Calu3 (cell line): ENCODE results near the gene SLC44A4. TPM values are rescaled to one million over a fixed set of nuclear protein-coding genes. Genes with fewer than 3 reads are reported as not detected.
"Not testable (repeated sequence)": the region's sequence is repeated elsewhere in the genome, so short reads cannot be mapped to it uniquely, and the experiment has no call there.

ENCODE experiments used
- BruUV-seq: library from RNA; stranded (reverse); fragments of 400-500 nt; replicated peaks from 2 replicates; lab custom pipeline; 2021; lab: Mats Ljungman, UMichigan
- CTCF ChIA-PET: fragments of 300-600 bp; sonication (Branson Sonifier 250); formaldehyde crosslinking; loops from one replicate; lab custom pipeline; 2022; ENCODE audit warnings: antibody characterized with exemption; lab: Charles Lee
- DNase-seq: peaks from one replicate; pipeline ENCODE4 v3.0.0; 2022
- H3K27ac Mint-ChIP-seq: one replicate; pipeline ENCODE4 v1.8.0; 2022; ENCODE audit warnings: mixed read lengths; ENCODE audit not compliant: unreplicated experiment
- H3K27me3 Mint-ChIP-seq: one replicate; pipeline ENCODE4 v1.8.0; 2022; ENCODE audit warnings: mixed read lengths; ENCODE audit not compliant: unreplicated experiment
- H3K36me3 Mint-ChIP-seq: one replicate; pipeline ENCODE4 v1.8.0; 2022; ENCODE audit warnings: mild to moderate bottlenecking, moderate library complexity, mixed read lengths; ENCODE audit not compliant: insufficient read depth, unreplicated experiment
- H3K4me1 Mint-ChIP-seq: one replicate; pipeline ENCODE4 v1.8.0; 2022; ENCODE audit warnings: mild to moderate bottlenecking, low read depth, mixed read lengths; ENCODE audit not compliant: unreplicated experiment
- H3K4me3 Mint-ChIP-seq: one replicate; pipeline ENCODE4 v1.8.0; 2022; ENCODE audit warnings: mild to moderate bottlenecking, low read depth, moderate library complexity, mixed read lengths; ENCODE audit not compliant: unreplicated experiment
- H3K9me3 Mint-ChIP-seq: one replicate; pipeline ENCODE4 v1.8.0; 2022; ENCODE audit warnings: low read depth, mixed read lengths; ENCODE audit not compliant: unreplicated experiment
- CTCF ChIP-seq: fragments of 200-600 bp; IDR thresholded peaks from one replicate; pipeline ENCODE4 v1.8.0; 2022; ENCODE audit warnings: antibody characterized with exemption; ENCODE audit not compliant: unreplicated experiment
- intact Hi-C: fragments of 100-400 bp; cut with micrococcal nuclease; formaldehyde crosslinking; loops from one replicate; pipeline ENCODE4 v1.10.0; 2022; ENCODE audit not compliant: unreplicated experiment
- total RNA-seq: library from RNA; stranded (reverse); gene quantifications from 2 replicates; pipeline ENCODE4 v1.2.3, GENCODE V29; 2022

Gene SLC44A4
- total RNA-seq, 1 experiment from 2014 or later, result 185 TPM

- no peak overlapping the region for H3K27ac Mint-ChIP-seq
- H3K4me1 Mint-ChIP-seq, result no peaks in the 10 kb centered on the region
- CTCF ChIA-PET, result interaction anchor here (0.6 kb wide), 1 partner anchor 39 kb away, joined by 4 read pairs; no protein-coding TSS in a partner anchor
- intact Hi-C loops, result no loop called here
- TF ChIP-seq CTCF, result no peak
- no peak for DNase-seq
- no TSS peak for BruUV-seq
- no peaks in the 10 kb centered on the region for H3K9me3 Mint-ChIP-seq
- H3K27me3 Mint-ChIP-seq, result no peaks in the 10 kb centered on the region
- peaks cover 55% of the 10 kb centered on the region for H3K36me3 Mint-ChIP-seq
- H3K4me3 Mint-ChIP-seq, result no peak overlapping the region
Observed at GRCh38 chr6:31869343-31869742, 9.5 kb downstream of the SLC44A4 start.

GRCh38 chr6:31868658-31868971 is 10.2 kb downstream of the SLC44A4 start:
- H3K27me3 Mint-ChIP-seq, H3K4me3 Mint-ChIP-seq, H3K4me1 Mint-ChIP-seq, H3K9me3 Mint-ChIP-seq, intact Hi-C loops, CTCF ChIA-PET, BruUV-seq, H3K27ac Mint-ChIP-seq, DNase-seq: not testable (repeated sequence)
- H3K36me3 Mint-ChIP-seq, result peaks cover 55% of the 10 kb centered on the region

GRCh38 chr6:31865205-31866118 is 13.3 kb downstream of the SLC44A4 start:
- CTCF ChIA-PET, result no interaction called here
- intact Hi-C loops, result no loop called here
- Mint-ChIP-seq H3K4me1 (peaks cover 19% of the 10 kb centered on the region), H3K4me3 (no peak overlapping the region), H3K36me3 (peaks cover 64% of the 10 kb centered on the region), H3K9me3 (no peaks in the 10 kb centered on the region), H3K27ac (no peak overlapping the region), H3K27me3 (peaks cover 9% of the 10 kb centered on the region)
- no TSS peak for BruUV-seq
- no peak for DNase-seq
- TF ChIP-seq CTCF, result no peak

GRCh38 chr6:31864818-31865204 is 14.0 kb downstream of the SLC44A4 start:
- peaks cover 65% of the 10 kb centered on the region for H3K36me3 Mint-ChIP-seq
- BruUV-seq, result no TSS peak
- CTCF ChIA-PET, result no interaction called here
- intact Hi-C loops, result loop anchor here (5.0 kb wide), 1 partner anchor 88 kb away; the partner anchor contains the start of gene VWA7
- peaks cover 19% of the 10 kb centered on the region for H3K4me1 Mint-ChIP-seq
- H3K9me3 Mint-ChIP-seq, result no peaks in the 10 kb centered on the region
- H3K27ac Mint-ChIP-seq, result no peak overlapping the region
- DNase-seq, result no peak
- no peak for TF ChIP-seq CTCF
- H3K4me3 Mint-ChIP-seq, result no peak overlapping the region
- peaks cover 9% of the 10 kb centered on the region for H3K27me3 Mint-ChIP-seq
